Fibroblast of upper back skin (primary cell): ENCODE results near the gene HILPDA.
A peak's percentile ranks its signal among the peaks of the same experiment; 100 is the strongest.

Source experiments
- DNase-seq: peaks from one replicate; pipeline ENCODE4 v3.0.0-alpha.2; 2013

Gene HILPDA, protein sequence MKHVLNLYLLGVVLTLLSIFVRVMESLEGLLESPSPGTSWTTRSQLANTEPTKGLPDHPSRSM

DNA sequence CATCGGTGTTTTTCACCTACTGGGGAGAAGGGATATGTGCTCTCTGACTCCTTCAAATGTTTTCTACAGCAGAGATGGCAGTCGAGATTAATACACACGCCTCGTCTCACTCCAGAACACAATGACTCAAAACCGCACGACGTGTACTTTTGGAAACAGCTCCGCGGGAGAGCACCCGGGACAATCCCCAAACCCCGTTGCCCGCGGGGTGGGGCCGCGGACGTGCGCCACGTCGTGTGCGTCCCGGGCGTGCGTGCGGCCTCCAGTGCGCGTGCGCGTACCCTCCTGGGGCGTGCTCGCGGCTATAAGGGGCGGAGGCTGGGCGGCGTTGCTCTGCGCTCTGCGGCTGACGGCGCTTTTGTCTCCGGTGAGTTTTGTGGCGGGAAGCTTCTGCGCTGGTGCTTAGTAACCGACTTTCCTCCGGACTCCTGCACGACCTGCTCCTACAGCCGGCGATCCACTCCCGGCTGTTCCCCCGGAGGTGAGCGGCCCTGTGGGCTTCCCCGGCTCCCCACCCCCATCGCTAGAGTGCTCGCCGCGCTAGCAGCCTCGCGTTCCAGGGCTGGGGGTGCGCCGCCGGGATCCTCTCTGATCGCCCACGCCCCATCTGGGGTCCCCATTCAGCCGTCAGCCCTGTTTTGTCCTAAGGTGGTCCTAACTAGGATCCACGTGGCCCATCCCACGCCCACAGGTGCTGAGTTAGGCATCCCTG lies at the start of gene HILPDA:
Gene HILPDA, plus strand, starts transcription at position 336 of the 712 bp plus-strand sequence. CDS start 1,391 bp downstream, outside the sequence.
- DNase-seq: peak; percentile 99

- DNase-seq: no peak
Measured at GRCh38 chr7:128406314-128407232, 49.1 kb upstream of the HILPDA start.

DNA sequence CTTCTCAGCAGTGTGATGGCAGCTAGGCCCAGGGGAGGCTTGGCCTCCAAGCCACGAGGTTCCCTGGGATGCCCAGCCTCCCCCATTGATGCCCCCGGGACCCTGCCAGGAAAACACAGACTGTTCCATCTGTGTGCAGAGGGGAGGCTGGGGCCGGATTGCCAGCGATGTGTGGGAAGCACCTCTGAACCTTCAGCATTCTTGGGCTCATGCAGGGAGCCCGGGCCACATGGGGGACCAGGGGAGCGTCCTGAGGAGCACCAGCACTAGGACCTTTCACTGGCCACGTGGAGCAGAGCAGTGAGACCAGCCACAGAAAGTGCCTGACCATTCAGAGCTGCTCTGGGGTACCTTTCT lies 48.5 kb upstream of the HILPDA start:
- DNase-seq: no peak

DNA sequence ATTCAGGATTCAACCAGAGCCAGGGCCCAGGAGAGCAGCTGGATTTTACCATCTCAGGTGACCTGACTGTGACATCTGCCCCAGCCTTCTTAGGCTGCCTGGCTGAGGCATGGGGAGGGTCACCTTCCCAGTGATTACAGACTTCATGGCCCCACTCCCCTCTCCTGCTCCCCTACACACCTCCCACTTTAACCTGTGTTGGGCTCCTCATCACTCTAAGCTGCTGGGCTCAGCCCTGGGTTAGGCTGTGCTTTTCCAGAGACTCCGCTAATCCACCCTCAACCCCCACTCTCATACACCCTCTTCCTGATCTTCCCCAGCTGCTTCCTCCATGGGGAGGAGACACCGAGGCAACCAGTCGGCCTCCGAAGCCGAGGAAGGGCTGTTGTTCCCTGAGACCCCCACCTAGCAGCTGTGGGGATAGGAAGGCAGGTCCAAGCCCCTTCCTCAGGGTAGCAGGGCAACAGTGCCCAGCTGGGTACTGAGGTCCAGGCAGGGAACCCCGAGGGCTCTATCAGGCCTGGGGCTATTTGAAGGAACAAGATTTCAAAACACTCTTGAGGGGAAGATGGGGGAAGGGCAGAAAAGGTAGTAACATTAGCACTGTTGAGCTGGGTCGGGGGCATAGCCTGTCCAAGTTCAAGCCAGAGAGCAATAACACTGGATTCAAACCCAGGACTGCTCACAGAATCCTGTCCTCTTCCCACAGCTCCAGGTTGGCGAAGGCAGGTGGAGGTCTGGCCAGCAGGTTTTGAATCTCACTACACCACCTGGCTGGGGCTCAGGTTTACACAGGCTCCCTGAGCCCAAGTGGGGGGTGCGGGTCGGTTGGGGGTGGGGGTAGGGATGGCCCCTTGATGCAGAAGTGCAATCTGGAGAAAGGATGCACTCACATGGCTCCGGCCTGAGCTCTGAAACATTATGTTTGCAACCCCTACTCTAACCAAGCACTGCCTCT lies 47.6 kb upstream of the HILPDA start:
- no peak for DNase-seq

DNA sequence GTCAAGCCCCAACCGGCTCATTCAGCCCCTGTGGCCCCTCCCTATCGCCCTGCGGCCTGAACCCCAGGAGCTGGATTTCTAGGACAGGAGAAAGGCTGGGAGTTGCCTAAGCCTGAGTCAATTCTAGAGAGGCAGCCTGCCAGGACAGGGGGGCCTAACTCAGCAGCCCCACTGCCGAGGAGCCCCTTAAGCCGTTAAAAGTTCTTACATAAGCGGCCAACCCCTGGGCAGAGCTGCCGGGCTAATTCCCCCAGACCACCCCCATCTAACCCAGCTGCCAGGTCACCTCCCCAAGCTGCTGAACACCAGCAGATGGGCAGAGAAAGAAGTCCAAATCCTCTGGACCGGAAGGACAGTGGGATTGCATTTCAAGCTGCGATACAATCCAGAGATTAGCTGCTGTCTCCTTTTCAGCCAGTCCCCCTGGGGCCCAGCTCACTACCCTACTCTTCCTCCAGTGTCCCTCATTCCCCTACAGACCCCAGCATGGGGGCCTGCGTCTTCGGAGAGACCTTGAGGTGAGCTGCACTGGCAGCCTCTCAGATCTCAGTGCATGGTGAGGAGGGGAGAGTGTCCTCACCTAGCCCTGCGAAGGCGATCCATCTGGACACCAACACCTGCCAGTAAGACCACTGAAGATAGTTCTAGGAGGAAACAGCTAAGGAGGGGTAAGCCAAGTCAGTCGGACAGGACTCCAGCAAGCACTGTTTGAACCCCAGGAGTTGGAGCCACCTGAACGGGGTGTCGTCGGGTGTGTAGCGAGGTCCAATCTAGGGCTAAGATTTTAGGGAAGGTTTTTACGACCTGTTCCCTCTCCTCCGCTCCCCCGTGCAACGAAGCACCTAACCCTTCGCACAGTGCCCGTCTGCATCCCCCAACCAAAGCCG lies 46.7 kb upstream of the HILPDA start:
- no peak for DNase-seq

DNA sequence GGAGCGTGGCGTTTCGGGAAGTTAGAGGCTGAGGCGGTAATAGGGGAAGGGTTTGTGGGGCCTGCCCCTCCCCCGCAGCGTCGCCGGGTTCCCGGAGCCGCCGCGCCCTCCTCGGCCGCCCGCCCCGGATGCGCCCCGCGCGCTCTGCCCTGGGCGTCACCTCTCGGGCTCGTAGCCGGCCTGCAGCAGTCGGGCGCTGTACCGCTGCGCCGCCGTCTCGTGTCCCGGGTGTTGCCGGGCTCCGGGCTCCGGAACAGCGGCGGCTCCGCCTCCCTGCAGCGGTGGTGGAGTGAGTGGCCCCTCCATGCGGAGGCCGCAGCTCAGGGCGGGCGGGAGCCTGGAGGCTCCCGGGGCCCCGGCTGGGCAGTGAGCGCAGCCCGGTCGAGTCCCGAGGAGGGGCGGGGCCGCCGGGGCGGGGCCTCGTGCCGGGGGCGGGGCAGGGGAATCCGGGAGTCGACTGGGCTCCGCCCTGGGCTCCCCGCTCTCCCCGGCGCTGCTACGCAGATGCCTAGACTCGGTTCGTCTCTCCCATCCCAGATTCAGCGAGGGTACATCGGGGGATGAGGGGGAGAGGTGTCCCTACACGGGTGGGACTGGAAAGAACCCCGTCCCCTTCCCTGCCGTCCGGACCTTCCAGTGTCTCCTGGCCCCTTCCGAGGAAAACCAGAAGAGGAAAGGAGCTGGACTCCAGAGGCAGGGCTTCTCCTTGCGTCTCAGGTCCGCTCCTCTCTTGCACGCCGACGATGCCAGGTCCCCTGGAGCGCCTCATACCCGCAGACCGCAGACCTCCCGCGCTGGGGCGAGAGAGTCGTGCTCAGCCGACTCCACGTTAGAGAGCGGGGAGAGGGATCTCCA lies 45.9 kb upstream of the HILPDA start, which contains the start of gene IMPDH1:
Gene IMPDH1, minus strand, starts transcription at position 387 of the 855 bp plus-strand sequence. Its CDS starts 81 bp downstream, at position 306.
- DNase-seq: peak; percentile 90

- DNase-seq: no peak
Measured at GRCh38 chr7:128410451-128410753, 45.3 kb upstream of the HILPDA start.

DNA sequence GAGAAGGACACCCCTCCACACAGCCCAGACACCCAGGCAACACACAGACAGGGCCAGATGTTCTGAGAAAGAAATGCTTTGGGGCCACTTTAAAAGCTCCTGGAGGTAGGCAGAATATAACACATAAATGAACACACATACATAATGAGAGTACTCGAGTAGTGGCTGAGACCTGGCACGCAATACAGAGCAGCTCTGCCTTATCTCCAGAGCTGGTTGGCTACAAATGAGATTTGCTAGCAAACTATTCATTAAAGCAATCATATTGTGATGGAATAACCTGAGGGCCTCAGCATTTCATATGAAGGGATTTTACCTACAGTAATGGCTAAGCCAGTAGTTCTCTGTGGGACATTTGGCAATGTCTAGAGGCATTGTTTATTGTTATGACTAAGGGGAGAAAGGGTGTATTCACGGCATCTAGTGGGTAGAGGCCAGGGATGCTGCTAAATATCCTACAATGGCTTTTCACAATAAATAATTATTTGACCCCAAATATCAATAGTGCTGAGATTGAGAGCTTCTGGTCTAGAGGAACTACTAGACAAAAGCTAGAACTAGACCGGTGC lies 40.4 kb upstream of the HILPDA start:
- no peak for DNase-seq

- peak; percentile 34 for DNase-seq
Measured at GRCh38 chr7:128417071-128417470, 38.6 kb upstream of the HILPDA start.

DNA sequence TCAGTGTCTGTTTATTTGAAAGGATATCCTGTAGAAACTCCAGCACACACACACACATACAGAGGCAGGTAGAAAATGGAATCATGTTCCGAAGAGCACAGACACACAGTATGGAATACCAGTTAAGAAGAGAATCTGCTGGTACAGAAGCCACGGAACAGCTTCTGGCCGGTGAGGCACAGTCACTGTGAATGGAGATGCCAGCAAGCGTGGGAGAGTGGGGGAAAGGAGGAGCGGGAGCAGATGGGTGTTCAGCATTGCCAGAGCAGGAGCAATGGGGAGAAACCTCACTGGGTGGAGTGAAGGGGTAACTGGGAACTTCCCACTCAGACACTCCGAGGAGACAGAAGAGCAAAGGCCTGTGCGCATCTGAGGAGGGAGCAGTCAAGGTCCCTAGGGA lies 36.4 kb upstream of the HILPDA start:
- DNase-seq: no peak

DNA sequence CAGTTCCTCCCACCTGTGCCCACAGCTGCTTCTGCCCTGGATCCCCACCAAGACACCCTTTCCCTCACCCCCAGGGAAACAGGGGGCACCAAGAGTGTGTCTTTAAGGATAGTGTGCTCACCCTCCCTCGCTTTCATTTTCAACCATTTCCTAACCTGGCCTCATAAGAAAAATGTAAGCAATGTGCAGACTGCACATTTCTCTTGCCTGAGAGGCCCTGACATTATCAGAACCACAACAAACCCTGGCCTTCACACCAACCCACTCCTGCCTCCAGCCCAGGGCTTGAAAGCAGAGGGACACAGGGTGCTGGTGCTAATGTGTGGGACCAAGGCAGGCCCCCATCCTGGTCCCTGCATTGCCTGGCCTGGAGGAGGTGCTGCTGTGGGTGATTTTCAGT lies 34.9 kb upstream of the HILPDA start:
- no peak for DNase-seq

- DNase-seq: no peak
Measured at GRCh38 chr7:128421384-128421783, 34.3 kb upstream of the HILPDA start.

DNA sequence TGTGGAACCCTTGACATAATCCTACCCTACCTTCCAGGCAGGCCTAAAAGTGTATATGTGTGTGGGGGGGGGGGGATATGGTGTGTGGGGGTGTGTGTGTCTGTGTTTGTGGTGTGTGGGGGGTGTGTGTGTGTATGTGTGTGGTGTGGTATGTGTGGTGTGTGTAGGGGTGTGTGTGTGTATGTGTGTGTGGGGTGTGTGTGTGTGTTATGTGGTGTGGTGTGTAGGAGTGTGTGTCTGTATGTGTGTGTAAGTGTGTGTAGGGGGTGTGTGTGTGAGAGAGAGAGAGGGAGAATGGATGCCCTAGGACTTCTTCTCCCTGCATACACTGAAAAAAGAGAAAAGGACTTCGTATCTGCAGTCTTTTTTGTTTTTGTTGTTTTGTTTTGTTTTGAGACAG lies 33.6 kb upstream of the HILPDA start:
- DNase-seq: no peak

DNA sequence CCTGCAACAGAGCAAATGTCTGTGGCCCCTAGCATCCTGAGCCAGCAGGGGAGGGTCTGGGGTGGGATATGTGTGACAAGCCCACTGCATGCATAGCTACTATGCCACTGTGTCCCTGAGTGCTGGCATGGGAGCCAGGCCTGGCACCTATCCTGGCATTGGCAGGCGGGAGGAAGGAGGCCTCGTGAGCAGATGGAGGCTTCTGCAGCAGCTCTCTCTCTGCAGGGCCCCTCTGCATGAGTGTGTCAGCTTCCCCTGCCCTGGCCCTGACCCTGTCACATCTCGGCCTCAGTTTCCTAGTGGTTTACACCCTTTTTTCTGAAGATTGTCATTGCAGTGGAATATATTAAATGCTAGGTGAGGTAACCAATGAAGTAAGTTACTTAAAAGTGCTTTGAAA lies 32.8 kb upstream of the HILPDA start:
- no peak for DNase-seq

GRCh38 chr7:128424686-128425275 lies 30.9 kb upstream of the HILPDA start:
- no peak for DNase-seq

DNA sequence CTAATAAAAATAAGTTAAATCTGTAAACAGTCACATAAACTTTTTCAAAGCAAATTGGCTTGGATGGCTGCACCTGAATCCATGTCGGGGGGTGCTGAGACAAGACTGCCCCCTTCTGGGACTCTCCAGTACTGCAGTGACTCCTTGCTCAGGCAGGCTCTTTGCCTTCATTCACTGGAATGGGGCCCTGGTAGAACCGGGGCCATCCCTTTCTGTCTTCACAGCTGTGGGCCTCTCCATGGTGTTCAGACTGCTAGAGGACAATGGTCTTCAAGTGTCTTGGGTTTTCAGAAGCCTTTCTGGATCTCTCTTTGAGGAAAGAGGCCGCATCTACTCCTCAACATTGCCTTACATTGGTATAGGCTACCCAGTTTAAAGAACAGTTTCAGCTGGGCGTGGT lies 29.8 kb upstream of the HILPDA start:
- peak; percentile 55 for DNase-seq

DNA sequence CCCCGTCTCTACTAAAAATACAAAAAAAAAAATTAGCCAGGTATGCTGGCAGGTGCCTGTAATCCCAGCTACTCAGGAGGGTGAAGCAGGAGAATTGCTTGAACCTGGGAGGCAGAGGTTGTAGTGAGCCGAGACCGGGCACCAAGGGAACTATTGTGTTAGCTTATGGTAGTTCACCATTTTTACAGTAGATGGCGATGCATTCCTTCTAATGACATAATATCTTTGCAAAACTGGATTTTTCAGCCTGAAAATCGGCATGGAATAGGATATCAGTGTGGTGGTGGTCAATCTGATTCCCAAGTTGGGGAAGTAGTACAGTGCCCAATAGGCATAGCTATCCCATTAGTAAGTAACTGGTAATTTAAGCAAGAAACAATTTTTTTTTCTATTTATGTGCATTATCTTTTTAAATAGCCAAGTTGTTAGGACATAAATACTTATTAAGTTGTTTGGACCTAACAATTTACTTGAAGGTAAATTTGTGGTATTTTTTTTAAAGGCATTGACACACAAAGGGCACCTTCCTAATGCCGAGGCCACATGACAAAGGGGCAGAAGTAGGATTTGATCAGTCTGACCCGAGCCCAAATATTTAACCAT lies 28.3 kb upstream of the HILPDA start:
- peak; percentile 66 for DNase-seq

DNA sequence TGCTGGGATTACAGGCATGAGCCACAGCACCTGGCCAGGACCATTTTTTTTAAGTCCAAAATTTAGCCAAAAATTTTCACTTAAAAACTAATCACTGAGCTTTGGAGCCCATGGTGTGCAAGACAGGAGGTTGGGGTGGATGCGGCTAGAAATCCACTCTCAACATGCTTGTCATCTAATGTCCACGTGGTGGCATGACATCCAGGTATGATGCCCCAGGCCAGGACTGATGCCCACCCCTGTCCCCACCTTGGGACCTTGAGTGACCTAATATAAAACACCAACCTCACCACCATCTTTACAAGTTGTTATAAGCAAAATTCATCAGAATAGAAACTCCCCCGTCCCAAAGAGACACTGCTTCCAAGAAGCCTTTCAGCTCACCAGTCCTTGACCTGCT lies 25.5 kb upstream of the HILPDA start:
- no peak for DNase-seq

GRCh38 chr7:128431221-128431620 lies 24.5 kb upstream of the HILPDA start:
- DNase-seq: no peak

GRCh38 chr7:128431754-128432153 lies 23.9 kb upstream of the HILPDA start:
- no peak for DNase-seq
